T-helper 1 cell treated with Interleukin-12 subunit alpha and Interleukin-12 subunit beta and Interleukin-4 antibody, amounts not matched to agents 30 μg/mL and 1 μg/mL, for 36 hours (primary cell): ENCODE results near the gene HERC5.
"Not testable (repeated sequence)": the region's sequence is repeated elsewhere in the genome, so short reads cannot be mapped to it uniquely, and the experiment has no call there.

ENCODE experiments used
- H3K27ac Mint-ChIP-seq: one replicate; pipeline ENCODE4 v1.8.0; 2021; ENCODE audit warnings: mild to moderate bottlenecking, mixed read lengths
- H3K27me3 Mint-ChIP-seq: one replicate; pipeline ENCODE4 v1.8.0; 2021; ENCODE audit warnings: low read depth, mixed read lengths
- H3K36me3 Mint-ChIP-seq: one replicate; pipeline ENCODE4 v1.8.0; 2021; ENCODE audit warnings: low read depth, mixed read lengths
- H3K4me1 Mint-ChIP-seq: one replicate; pipeline ENCODE4 v1.8.0; 2021; ENCODE audit warnings: low read depth, mixed read lengths
- H3K4me3 Mint-ChIP-seq: one replicate; pipeline ENCODE4 v1.8.0; 2021; ENCODE audit warnings: mild to moderate bottlenecking, moderate library complexity, mixed read lengths
- H3K9me3 Mint-ChIP-seq: one replicate; pipeline ENCODE4 v1.8.0; 2021; ENCODE audit warnings: mixed read lengths

The HERC5 gene

GRCh38 chr4:88456670-88457306, at the start of gene HERC5:
TSS of gene HERC5 (plus strand) at chr4:88457119. CDS start at chr4:88457270, 151 bp downstream.
- no peaks in the 10 kb centered on the region for H3K27me3 Mint-ChIP-seq
- H3K36me3 Mint-ChIP-seq = peaks cover 29% of the 10 kb centered on the region
- H3K9me3 Mint-ChIP-seq = peaks cover 3% of the 10 kb centered on the region
- H3K4me1 Mint-ChIP-seq = peaks cover 48% of the 10 kb centered on the region
- peak within 1 kb of the TSS; percentile 100 for H3K27ac Mint-ChIP-seq
- H3K4me3 Mint-ChIP-seq = peak within 1 kb of the TSS; percentile 99

GRCh38 chr4:88409206-88409605, 47.7 kb upstream of the HERC5 start:
- Mint-ChIP-seq H3K4me3 (no peak overlapping the region), H3K9me3 (no peaks in the 10 kb centered on the region), H3K36me3 (peaks cover 69% of the 10 kb centered on the region), H3K27ac (no peak overlapping the region), H3K27me3 (no peaks in the 10 kb centered on the region), H3K4me1 (peaks cover 10% of the 10 kb centered on the region)

DNA sequence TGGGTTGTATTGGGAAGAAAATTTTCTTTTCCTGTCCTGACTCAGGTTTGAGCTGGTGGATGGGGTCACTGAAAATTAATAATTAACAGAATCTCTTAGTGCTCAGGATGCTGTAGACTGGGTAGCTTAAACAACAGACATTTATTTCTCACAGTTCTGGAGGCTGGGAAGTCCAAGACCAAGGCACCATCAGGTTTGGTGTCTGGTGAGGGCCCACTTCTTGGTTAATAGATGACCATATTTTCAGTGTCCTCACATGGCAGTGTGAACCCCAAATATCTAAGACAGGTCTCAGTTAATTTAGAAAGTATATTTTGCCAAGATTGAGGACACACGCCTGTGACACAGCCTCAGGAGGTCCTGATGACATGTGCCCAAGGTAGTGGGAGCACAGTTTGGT, 47.1 kb upstream of the HERC5 start:
- peaks cover 10% of the 10 kb centered on the region for H3K4me1 Mint-ChIP-seq
- H3K27me3 Mint-ChIP-seq = no peaks in the 10 kb centered on the region
- H3K36me3 Mint-ChIP-seq = peaks cover 69% of the 10 kb centered on the region
- H3K27ac Mint-ChIP-seq = no peak overlapping the region
- no peaks in the 10 kb centered on the region for H3K9me3 Mint-ChIP-seq
- H3K4me3 Mint-ChIP-seq = no peak overlapping the region

DNA sequence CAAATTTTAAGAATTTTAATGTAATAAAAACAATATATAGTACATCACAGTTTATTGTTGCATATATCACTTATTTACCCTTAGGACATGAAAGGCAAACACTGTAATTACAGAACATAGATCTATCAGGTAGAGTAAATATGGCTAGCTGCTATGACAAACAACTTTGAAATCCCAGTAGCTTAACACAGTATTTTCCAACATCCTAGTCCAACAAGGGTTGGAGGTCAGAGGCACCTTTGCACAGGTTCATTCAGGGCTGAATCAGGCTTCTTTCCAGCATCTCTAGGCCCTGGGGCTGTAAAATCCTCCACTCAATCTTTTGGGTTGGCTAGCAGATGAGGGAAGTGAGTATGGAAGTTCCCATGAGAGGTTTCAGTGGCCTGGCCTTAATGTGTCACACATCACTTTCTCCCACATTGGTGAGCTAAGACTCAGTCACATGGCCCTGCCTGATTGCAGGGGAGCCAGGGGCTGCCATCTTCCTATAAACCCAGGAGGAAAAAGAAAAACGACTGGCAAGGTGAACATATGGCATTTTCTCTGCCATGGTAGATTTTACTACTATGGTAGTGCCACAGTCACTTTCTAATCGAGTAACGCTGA, 45.3 kb upstream of the HERC5 start:
- H3K4me1 Mint-ChIP-seq = peaks cover 10% of the 10 kb centered on the region
- H3K27me3 Mint-ChIP-seq = no peaks in the 10 kb centered on the region
- H3K9me3 Mint-ChIP-seq = no peaks in the 10 kb centered on the region
- H3K36me3 Mint-ChIP-seq = peaks cover 70% of the 10 kb centered on the region
- no peak overlapping the region for H3K27ac Mint-ChIP-seq
- no peak overlapping the region for H3K4me3 Mint-ChIP-seq

DNA sequence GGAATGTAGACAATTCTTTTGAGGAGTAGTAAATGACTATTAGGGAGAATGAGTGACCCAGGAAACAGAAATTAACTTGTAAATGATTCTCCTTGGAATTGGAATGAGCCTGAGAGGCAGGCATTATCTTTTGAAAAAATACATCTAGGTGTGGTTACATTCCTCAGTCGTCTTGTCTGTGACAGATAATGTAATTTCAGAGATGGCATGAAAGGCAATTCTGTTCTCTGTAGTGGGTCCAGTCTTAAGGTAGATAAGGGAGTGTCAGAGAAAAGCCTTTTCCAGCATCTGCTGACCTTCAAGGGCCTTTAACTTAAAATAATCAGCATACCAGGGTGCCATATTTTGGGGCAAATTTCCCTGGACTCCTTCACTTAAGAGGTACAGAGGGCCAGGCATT, 43.1 kb upstream of the HERC5 start:
- Mint-ChIP-seq H3K36me3 (peaks cover 69% of the 10 kb centered on the region), H3K4me1 (peaks cover 7% of the 10 kb centered on the region), H3K27ac (no peak overlapping the region), H3K9me3 (no peaks in the 10 kb centered on the region), H3K4me3 (no peak overlapping the region), H3K27me3 (no peaks in the 10 kb centered on the region)

DNA sequence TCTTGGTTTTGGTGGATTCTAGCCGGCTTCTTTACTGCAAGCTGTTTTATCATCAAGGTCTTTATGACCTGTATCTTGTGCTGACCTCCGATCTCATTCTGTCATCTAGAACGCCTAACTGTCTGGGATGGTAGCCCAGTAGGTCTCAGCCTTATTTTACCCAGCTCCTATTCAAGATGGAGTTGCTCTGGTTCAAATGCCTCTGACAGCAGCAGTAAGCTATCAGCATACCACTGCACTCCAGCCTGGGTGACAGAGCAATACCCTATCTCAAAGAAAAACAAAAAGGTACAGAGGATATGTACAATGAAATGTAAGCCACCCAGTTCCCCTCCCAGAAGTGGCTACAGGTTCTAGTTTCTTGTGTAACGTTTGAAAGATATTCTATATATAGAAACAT, 42.2 kb upstream of the HERC5 start:
- H3K9me3 Mint-ChIP-seq = no peaks in the 10 kb centered on the region
- no peaks in the 10 kb centered on the region for H3K27me3 Mint-ChIP-seq
- H3K27ac Mint-ChIP-seq = no peak overlapping the region
- H3K36me3 Mint-ChIP-seq = peaks cover 64% of the 10 kb centered on the region
- no peak overlapping the region for H3K4me3 Mint-ChIP-seq
- peaks cover 9% of the 10 kb centered on the region for H3K4me1 Mint-ChIP-seq

- peaks cover 57% of the 10 kb centered on the region for H3K36me3 Mint-ChIP-seq
- no peaks in the 10 kb centered on the region for H3K9me3 Mint-ChIP-seq
- H3K4me1 Mint-ChIP-seq = peaks cover 11% of the 10 kb centered on the region
- no peak overlapping the region for H3K4me3 Mint-ChIP-seq
- H3K27ac Mint-ChIP-seq = no peak overlapping the region
- no peaks in the 10 kb centered on the region for H3K27me3 Mint-ChIP-seq
Measured at GRCh38 chr4:88415982-88416381, 40.9 kb upstream of the HERC5 start.

DNA sequence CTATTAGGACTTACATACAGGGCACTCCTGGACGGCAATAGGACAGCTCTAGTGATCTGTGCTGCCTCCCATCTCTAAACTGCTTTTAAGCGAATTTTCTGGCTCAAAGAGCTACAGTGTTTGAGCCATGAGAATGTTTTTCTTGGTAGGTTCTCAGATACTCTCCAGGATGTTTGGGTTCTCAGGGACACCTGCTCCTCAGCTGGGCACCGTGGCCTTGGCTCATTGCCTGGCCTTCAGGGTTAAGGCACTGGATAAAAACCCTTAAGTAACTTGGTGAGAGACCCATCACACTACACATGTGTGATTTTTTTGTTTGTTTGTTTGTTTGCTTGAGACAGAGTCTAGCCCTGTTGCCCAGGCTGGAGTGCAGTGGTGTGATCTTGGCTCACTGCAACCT, 38.5 kb upstream of the HERC5 start:
- H3K4me3 Mint-ChIP-seq = no peak overlapping the region
- no peaks in the 10 kb centered on the region for H3K27me3 Mint-ChIP-seq
- H3K27ac Mint-ChIP-seq = no peak overlapping the region
- peaks cover 9% of the 10 kb centered on the region for H3K4me1 Mint-ChIP-seq
- peaks cover 51% of the 10 kb centered on the region for H3K36me3 Mint-ChIP-seq
- no peaks in the 10 kb centered on the region for H3K9me3 Mint-ChIP-seq

DNA sequence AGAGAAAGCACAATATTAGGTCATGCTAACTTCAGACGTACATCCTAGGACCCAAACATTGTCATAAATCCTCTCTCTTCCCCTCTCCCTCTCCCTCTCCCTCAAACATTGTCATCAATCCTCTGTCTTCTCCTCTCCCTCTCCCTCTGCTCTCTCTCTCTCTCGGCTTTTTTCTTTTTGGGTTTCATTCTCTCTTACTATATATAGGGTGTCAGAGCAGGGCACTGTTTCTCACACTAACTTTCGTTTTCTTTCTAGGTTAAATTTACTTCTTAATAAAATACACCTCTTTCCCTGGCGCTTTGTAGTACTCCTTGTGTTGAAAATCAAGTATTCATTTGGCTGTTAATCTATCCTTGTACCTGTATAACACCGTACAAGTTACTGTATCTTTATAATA, 37.0 kb upstream of the HERC5 start:
- Mint-ChIP-seq H3K9me3 (no peaks in the 10 kb centered on the region), H3K4me1 (peaks cover 9% of the 10 kb centered on the region), H3K27ac (no peak overlapping the region), H3K27me3 (no peaks in the 10 kb centered on the region), H3K36me3 (peaks cover 44% of the 10 kb centered on the region), H3K4me3 (no peak overlapping the region)

- H3K9me3 Mint-ChIP-seq = no peaks in the 10 kb centered on the region
- no peak overlapping the region for H3K27ac Mint-ChIP-seq
- H3K4me1 Mint-ChIP-seq = peaks cover 9% of the 10 kb centered on the region
- no peaks in the 10 kb centered on the region for H3K27me3 Mint-ChIP-seq
- no peak overlapping the region for H3K4me3 Mint-ChIP-seq
- peaks cover 43% of the 10 kb centered on the region for H3K36me3 Mint-ChIP-seq
Measured at GRCh38 chr4:88420844-88421243, 36.1 kb upstream of the HERC5 start.

DNA sequence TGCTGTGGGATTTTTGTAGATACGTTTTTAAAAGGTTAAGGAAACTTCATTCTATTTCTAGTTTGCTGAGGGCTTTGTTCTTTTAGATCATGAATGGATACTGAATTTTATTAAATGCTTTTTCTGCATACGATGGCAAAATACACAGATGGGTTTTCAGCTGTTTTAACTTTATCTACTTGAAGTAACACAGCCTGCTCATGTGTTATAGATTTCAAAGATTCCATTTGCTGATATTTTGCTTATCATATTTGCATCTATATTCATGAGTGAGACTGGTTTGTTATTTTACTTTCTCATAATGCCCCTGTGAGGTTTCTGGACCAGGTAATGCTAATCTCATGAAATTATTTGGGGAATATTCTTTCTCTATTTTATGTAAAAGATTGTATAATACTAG, 34.5 kb upstream of the HERC5 start:
- Mint-ChIP-seq H3K4me3 (no peak overlapping the region), H3K9me3 (no peaks in the 10 kb centered on the region), H3K36me3 (peaks cover 42% of the 10 kb centered on the region), H3K4me1 (peaks cover 9% of the 10 kb centered on the region), H3K27me3 (no peaks in the 10 kb centered on the region), H3K27ac (no peak overlapping the region)

DNA sequence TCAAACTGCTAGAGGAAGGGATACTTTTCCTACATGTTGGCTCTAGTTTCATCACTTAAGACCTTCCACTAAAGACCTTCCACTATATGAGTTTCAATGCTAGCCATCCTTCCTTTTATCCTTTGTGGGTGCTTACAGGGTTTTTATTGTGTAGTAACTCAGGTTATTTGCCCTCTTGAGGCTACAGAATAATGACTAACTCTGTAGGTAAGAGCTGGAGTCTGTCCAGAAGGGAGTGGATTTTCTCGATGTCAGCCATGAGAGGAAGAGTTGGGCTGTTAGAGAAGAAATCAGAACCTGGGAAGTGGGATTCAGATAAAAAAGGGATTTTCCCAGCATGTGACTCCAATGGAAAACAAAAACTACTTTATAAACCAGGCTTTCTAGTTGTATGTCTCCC, 27.5 kb upstream of the HERC5 start:
- Mint-ChIP-seq H3K9me3 (no peaks in the 10 kb centered on the region), H3K36me3 (peaks cover 65% of the 10 kb centered on the region), H3K27ac (no peak overlapping the region), H3K4me3 (no peak overlapping the region), H3K4me1 (no peaks in the 10 kb centered on the region), H3K27me3 (no peaks in the 10 kb centered on the region)

DNA sequence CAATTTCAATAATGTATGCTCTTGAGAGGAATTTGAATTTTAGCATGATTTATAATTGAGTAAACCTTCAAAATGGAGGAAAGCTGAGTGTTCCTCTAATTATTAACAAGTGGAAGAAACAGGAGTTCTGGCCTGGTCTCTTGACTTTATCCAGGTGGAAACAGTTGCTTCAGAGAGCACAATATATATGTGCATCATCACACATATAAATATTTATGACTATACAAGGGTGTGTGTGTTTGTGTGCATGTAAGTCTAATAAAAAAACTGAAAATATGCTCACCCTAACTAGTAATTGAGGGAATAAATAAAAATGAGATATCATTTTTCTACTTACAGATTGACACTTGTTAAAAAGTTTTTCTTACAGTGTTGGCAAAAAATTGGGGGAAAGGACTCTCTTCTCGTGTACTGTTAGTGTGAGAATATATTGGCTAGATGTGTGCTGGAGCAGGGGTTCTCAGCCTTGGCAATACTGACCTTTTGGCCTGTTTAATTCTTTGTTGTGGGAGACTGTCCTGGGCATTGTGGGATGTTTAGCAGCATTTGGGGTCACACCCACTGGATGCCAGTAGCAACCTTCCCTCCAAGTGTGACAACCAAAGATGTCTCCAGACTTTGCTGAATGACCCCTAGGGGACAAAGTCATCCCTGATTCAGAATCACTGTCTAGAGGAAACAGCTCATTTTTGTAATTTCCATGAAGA, 20.8 kb upstream of the HERC5 start:
- H3K36me3 Mint-ChIP-seq = peaks cover 62% of the 10 kb centered on the region

GRCh38 chr4:88437873-88438272, 19.0 kb upstream of the HERC5 start:
- peaks cover 69% of the 10 kb centered on the region for H3K36me3 Mint-ChIP-seq
- not testable (repeated sequence) for H3K4me3 Mint-ChIP-seq, H3K27ac Mint-ChIP-seq, H3K27me3 Mint-ChIP-seq, H3K4me1 Mint-ChIP-seq, H3K9me3 Mint-ChIP-seq

More for the DNA sequence above, 20.8 kb upstream of the HERC5 start:
- H3K9me3 Mint-ChIP-seq = no peaks in the 10 kb centered on the region
- no peak overlapping the region for H3K27ac Mint-ChIP-seq
- no peaks in the 10 kb centered on the region for H3K27me3 Mint-ChIP-seq
- H3K4me1 Mint-ChIP-seq = peaks cover 4% of the 10 kb centered on the region
- H3K4me3 Mint-ChIP-seq = no peak overlapping the region

DNA sequence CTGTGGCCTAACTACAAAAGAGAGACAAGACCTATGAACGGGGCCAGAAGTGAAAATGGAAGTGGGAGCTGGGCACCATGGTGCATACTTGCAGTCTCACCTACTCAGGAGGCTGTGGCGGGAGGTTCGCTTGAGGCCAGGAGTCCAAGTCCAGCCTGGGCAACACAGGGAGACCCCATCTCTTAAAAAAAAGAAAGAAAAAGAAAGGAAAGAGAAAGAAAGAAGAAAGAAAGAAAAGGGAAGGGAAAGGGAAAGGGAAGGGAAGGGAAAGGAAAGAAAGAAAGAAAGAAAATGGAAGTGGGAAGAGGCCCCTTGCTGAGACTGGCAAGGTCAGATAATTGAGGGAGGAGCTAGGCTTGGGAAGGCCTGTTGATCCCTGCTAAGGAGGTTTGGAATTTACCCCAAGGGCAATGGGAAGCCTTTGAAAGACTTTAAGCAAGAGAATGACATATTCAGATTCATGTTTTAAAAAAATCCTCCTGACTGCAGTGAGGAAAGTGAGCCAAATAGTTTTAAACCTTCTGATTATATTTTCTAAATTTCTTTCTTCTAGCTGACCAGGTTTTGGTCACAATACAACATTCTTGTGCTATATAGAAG, 17.7 kb upstream of the HERC5 start:
- Mint-ChIP-seq H3K27ac (no peak overlapping the region), H3K36me3 (peaks cover 64% of the 10 kb centered on the region), H3K27me3 (no peaks in the 10 kb centered on the region), H3K9me3 (no peaks in the 10 kb centered on the region), H3K4me3 (no peak overlapping the region), H3K4me1 (peaks cover 4% of the 10 kb centered on the region)
